Kidney (tissue), 14 donors: ENCODE data around the gene LDLRAD3. TPM values are rescaled to one million over a fixed set of nuclear protein-coding genes. Genes with fewer than 3 reads are reported as not detected.
A peak's percentile ranks its signal among the peaks of the same experiment; 100 is the strongest.

Experiments used
- DNase-seq, 5 donors: peaks; one replicate each; pipeline ENCODE4 v3.0.0-alpha.2; 2013 to 2020
- FAIRE-seq: peaks from 2 replicates; lab custom pipeline; 2012; peaks lifted over from hg19 to GRCh38; lab: Jason Lieb, UNC
- H3K27ac ChIP-seq, 2 donors: one replicate each; pipeline ENCODE4 v1.7.0; 2013; ENCODE audit warnings: low read depth in 2 of 2, low read length in 2 of 2, inconsistent platforms in 1 of 2
- H3K27me3 ChIP-seq: one replicate; pipeline ENCODE4 v1.7.1; 2013; ENCODE audit warnings: low read length, inconsistent platforms; ENCODE audit not compliant: control insufficient read depth, insufficient read depth
- H3K36me3 ChIP-seq, 3 donors: one replicate each; pipeline versions ENCODE4 v1.7.0 to v1.7.1; 2013; ENCODE audit warnings: low read length in 3 of 3, control low read depth in 1 of 3, inconsistent platforms in 1 of 3; ENCODE audit not compliant: insufficient read depth in 3 of 3, control insufficient read depth in 2 of 3
- H3K4me1 ChIP-seq, 3 donors: one replicate each; pipeline versions ENCODE4 v1.7.0 to v1.7.1; 2013; ENCODE audit warnings: low read length in 3 of 3, inconsistent platforms in 1 of 3, low read depth in 1 of 3; ENCODE audit not compliant: control insufficient read depth in 2 of 3, insufficient read depth in 2 of 3
- H3K4me3 ChIP-seq, 3 donors: one replicate each; pipeline versions ENCODE4 v1.7.0 to v1.8.1; 2013; ENCODE audit warnings: low read length in 3 of 3, control low read depth in 1 of 3, inconsistent platforms in 1 of 3
- H3K9ac ChIP-seq, 3 donors: one replicate each; pipeline versions ENCODE4 v1.7.0 to v1.7.1; 2013; ENCODE audit warnings: low read length in 3 of 3, control low read depth in 1 of 3, inconsistent platforms in 1 of 3
- H3K9me3 ChIP-seq, 3 donors: one replicate each; pipeline versions ENCODE4 v1.7.0 to v1.7.1; 2013; ENCODE audit warnings: low read length in 3 of 3, control low read depth in 1 of 3, inconsistent platforms in 1 of 3; ENCODE audit not compliant: control insufficient read depth in 2 of 3, insufficient read depth in 1 of 3
- intact Hi-C: fragments of 100-400 bp; cut with DNase I; formaldehyde crosslinking; loops from one replicate; pipeline ENCODE4 v1.11.1; 2022
- polyA plus RNA-seq: library from polyadenylated mRNA; stranded (reverse); fragments of 350-450 nt; fragmentation: Illumina TruSeq; extraction: RNeasy Lipid Tissue Mini Kit (QIAGEN cat#74804); gene quantifications from one replicate; pipeline ENCODE4 v1.2.3, GENCODE V29; 2014; ENCODE audit warnings: low read depth, low replicate concordance; ENCODE audit not compliant: insufficient read depth
- total RNA-seq: library from RNA; stranded (reverse); fragmentation: NEBNext Ultra II Directional; extraction: Animal tissue kit (Norgen Biotek cat#: 25700); gene quantifications from one replicate; pipeline ENCODE4 v1.2.1, GENCODE V29; 2021
- TF ChIP-seq, protein P1 (sequence below): IDR thresholded peaks from 3 replicates; pipeline ENCODE4 v1.5.1; 2012; ENCODE audit warnings: mild to moderate bottlenecking, moderate library complexity, borderline replicate concordance; ENCODE audit not compliant: insufficient read depth; ENCODE audit errors: extremely low read depth
- donor health status: control.
- donor health status: control.
- donor health status: control.
- donor health status: control.
- donor health status: control.
- donor health status: DM: yes; HTN: yes; CAD: no.
- donor health status: Normal renal cell carcinoma (clear cell type).

LDLRAD3 gene
- total and polyA plus RNA-seq, 2 donors from 2014 or later, result 1.2 to 14.2 TPM

DNA sequence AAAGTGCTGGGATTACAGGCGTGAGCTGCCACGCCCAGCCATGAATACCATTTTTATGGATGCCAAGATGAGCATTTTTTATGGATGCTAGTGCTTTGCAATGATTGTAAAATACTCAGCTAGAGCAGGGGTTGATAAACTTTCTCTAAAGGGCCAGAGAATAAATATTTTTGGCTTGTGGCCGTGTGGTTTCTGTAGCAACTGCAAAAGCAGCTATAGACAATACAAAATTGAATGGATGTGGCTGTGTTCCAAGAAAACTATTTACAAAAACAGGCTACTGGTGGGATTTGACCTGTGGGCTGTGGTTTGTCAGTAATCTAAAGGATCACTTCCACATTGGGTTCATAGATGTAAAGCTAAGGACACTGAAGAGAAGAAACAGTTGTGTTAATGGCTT, 289.3 kb downstream of the LDLRAD3 start:
- Histone ChIP-seq H3K4me1 (peaks cover 0 to 20% (median 2%) of the 10 kb centered on the region in 3 donors), H3K4me3 (no peak overlapping the region), H3K36me3 (no peaks in the 10 kb centered on the region), H3K9me3 (no peaks in the 10 kb centered on the region), H3K27me3 (no peaks in the 10 kb centered on the region), H3K9ac (no peak overlapping the region), H3K27ac (no peak overlapping the region)
- DNase-seq (peak in 2 of 5 donors; percentile 72 to 87), FAIRE-seq (no peak)
- intact Hi-C loops, result no loop called here
- TF ChIP-seq, protein P1, sequence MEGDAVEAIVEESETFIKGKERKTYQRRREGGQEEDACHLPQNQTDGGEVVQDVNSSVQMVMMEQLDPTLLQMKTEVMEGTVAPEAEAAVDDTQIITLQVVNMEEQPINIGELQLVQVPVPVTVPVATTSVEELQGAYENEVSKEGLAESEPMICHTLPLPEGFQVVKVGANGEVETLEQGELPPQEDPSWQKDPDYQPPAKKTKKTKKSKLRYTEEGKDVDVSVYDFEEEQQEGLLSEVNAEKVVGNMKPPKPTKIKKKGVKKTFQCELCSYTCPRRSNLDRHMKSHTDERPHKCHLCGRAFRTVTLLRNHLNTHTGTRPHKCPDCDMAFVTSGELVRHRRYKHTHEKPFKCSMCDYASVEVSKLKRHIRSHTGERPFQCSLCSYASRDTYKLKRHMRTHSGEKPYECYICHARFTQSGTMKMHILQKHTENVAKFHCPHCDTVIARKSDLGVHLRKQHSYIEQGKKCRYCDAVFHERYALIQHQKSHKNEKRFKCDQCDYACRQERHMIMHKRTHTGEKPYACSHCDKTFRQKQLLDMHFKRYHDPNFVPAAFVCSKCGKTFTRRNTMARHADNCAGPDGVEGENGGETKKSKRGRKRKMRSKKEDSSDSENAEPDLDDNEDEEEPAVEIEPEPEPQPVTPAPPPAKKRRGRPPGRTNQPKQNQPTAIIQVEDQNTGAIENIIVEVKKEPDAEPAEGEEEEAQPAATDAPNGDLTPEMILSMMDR, result no peak

DNA sequence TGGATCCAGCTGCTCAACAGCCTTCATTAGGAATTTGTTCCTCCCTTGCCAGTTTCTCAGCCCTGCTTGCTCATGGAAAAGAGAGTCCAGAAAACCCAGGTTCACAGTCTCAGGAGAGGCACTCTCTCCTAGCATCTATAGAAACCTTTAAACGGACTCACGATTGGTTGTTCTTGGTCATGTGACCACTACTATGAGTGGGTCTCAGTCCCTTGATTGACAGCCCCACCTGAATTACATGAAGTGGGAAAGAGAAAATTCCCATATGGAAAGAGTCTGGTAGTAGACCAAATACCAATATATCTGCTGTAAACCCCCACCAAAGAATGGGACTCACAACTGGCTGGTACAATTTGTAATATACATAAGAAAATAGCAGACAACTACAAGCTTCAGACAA, 291.0 kb downstream of the LDLRAD3 start:
- Histone ChIP-seq H3K27ac (no peak overlapping the region), H3K36me3 (no peaks in the 10 kb centered on the region), H3K4me1 (peaks cover 0 to 17% (median 2%) of the 10 kb centered on the region in 3 donors), H3K27me3 (no peaks in the 10 kb centered on the region), H3K4me3 (no peak overlapping the region), H3K9ac (no peak overlapping the region), H3K9me3 (no peaks in the 10 kb centered on the region)
- no peak for FAIRE-seq
- DNase-seq, result no peak
- TF ChIP-seq, protein P1, result no peak
- intact Hi-C loops, result no loop called here

DNA sequence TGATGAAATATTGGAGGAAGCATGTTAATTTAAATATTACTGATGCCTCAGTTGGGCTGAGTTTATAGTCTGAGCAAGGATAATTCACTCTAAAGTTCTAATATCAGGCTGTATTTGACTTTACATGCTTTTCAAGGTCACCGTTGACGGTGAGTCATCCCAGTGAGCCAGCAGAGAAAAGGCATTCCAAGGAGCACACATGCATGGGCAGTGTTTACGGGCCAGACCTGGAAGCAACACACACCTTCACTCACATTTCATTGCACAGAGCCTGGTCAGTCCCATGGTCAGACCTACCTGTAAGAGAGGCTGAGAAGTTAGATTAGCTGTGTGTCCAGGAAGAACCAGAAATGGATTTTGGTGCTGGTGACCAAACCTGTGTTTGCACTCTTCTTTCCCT, 291.9 kb downstream of the LDLRAD3 start:
- FAIRE-seq (no peak), DNase-seq (no peak)
- Histone ChIP-seq H3K9ac (no peak overlapping the region), H3K9me3 (no peaks in the 10 kb centered on the region), H3K36me3 (no peaks in the 10 kb centered on the region), H3K4me1 (peaks cover 0 to 8% (median 2%) of the 10 kb centered on the region in 3 donors), H3K4me3 (no peak overlapping the region), H3K27ac (no peak overlapping the region), H3K27me3 (no peaks in the 10 kb centered on the region)
- TF ChIP-seq, protein P1, result no peak
- intact Hi-C loops, result no loop called here

DNA sequence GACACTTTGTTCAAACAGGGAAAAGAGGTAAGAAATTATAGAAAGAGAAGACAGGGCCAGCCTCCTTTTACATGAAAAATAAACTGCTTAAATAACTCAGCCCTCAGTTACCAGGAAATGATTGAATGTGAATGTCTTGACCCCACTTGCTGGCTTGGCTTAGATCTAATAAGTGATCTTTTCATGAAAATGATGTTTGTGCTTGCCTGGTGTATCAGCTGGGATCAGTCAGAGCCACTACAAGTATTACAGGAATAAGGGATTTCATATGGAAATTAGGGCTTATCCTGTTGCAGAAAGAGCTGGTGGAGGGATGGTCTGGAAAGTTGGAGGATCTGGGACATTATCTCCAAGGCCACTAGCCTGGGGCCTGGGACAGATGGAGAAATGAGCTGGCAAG, 293.5 kb downstream of the LDLRAD3 start:
- Histone ChIP-seq H3K36me3 (no peaks in the 10 kb centered on the region), H3K4me1 (peaks cover 0 to 2% (median 0%) of the 10 kb centered on the region in 3 donors), H3K4me3 (no peak overlapping the region), H3K27ac (no peak overlapping the region), H3K9me3 (no peaks in the 10 kb centered on the region), H3K27me3 (no peaks in the 10 kb centered on the region), H3K9ac (no peak overlapping the region)
- intact Hi-C loops, result no loop called here
- DNase-seq (peak in 1 of 5 donors; percentile 66), FAIRE-seq (no peak)
- TF ChIP-seq, protein P1, result no peak
